HG03571 (cell line): ENCODE results near the gene KDM2B.
"Not testable (repeated sequence)": the region's sequence is repeated elsewhere in the genome, so short reads cannot be mapped to it uniquely, and the experiment has no call there.

ENCODE experiments used
- ATAC-seq: cut with Tn5 transposase; IDR thresholded peaks from one replicate; pipeline ENCODE4 v1.9.1; 2021; ENCODE audit not compliant: unreplicated experiment

KDM2B gene

DNA sequence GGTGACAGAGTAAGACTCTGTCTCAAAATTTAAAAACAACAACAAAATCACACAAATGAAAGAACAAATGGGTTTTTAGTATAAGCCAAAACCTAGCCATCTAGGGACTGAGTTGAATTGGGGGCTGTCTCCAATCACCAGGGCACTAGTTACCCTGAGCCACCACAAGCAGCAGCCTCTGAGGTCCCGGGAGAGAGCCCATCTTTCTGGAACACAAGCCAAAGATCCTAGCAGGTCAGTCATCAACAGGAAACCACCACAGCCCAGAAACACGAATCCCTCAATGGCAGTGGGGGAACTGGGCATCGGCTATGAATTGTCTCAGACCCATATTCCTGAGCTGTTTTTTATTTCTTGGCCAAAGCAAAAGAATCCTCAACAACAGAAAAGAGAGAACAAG is 75.3 kb downstream of the KDM2B start:
- ATAC-seq, result no peak

DNA sequence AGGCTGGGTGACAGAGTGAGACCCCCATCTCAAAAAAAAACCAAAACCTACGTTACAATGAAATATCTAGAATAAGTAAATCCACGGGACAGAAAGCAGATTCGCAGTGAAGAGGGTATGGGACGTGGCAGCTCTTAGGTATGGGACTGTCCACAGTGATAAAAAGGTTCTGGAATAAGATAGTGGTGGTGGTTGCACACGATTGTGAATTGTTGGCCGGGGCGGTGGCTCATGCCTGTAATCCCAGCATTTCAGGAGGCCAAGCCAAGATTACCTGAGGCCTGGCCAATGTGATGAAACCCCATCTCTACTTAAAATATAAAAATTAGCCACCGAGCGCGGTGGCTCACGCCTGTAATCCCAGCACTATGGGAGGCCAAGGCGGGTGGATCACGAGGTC is 76.3 kb downstream of the KDM2B start:
- no peak for ATAC-seq

DNA sequence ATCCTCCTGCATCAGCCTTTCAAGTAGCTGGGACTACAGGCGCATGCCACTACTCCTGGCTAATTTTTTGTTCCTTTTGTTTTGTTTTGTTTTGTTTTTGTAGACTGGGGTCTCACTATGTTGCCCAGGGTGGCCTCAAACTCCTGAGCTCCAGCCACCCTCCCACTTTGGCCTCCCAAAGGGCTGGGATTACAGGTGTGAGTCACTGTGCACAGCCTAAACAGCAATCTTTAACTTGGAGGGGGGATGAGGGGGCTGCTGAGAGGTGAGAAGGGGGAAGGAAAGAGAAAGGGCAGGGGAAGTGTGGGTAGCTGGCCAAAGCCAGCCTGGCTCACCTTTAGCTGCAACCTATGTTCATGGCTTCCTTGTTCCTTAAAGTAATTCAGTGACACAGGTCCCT is 77.4 kb downstream of the KDM2B start:
- ATAC-seq, result no peak

DNA sequence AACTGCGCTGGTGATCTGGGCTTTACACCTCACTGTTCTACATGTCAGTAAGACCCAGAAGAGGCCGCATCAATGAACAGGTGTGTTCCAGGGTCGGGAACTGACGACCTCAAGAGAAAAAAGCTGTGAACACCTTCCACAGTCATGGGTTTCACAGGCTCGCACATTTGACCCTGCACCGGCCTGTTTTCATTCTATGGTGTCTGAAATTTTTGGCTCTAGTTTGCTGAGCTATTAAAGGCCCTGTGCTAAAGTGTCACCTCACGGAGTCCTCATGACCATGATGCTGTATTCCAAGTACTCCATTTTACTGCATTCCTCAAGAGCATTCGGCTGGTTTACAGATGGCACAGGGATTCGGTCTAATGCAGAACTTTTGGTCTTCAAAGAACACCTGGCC is 78.9 kb downstream of the KDM2B start:
- no peak for ATAC-seq

DNA sequence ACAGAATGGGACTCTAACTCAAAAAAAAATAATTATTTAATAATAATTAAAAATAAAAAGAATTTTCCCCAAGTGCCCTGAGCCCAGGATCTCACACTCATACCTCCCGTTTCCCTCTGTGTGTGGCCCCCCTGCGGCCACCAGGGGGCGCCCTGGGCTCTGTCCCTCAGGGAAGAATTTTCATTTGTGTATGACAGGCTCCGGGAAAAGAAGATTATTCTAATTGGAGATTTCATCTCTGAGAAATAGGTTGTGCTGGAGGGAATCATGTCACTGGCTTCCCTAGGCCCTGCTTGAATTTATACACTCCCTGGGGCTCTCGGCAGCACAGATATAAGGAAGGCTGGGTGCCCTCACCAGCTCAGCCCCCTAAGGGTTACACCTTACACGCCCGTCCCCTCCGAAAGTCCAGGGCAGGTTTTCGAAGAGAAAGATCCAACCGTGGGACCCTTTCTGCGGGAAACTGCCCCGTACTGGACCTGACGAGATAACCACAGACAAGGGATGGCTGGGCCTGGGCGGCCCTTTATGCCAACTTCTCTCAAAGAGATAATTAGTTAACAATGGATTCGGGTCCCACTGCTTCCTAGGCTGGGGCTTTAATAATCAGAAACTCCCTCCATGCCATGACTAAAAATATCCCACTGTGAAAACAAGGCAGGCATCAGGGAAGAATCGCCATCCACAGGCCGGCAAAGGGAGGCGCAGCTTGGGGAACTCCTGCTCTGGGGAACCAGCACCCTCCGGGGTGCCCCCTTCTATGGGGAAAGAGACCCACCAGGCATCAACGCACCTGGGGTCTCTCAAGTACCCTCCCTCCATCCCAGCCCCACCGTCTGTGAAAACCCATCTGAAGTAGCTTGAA is 80.7 kb downstream of the KDM2B start:
- no peak for ATAC-seq

DNA sequence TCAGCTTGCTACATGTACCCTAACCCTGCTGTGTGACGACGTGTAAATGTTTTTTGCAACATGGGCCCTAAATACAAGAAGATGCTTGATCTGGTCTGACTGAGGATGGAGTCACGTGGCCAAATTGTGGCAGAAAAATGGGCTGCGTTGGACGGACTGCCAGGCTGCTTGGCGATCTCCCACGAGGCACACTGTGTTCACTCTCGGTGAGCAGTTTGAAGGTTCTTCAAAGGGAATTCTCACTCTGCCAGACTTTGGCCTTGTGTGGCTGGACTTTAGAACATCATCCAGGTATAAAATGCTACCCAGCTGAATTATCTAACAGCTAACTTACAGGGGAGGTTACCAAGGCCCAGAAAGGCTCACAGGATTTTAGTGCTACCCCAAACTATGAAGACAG is 85.1 kb downstream of the KDM2B start:
- no peak for ATAC-seq

DNA sequence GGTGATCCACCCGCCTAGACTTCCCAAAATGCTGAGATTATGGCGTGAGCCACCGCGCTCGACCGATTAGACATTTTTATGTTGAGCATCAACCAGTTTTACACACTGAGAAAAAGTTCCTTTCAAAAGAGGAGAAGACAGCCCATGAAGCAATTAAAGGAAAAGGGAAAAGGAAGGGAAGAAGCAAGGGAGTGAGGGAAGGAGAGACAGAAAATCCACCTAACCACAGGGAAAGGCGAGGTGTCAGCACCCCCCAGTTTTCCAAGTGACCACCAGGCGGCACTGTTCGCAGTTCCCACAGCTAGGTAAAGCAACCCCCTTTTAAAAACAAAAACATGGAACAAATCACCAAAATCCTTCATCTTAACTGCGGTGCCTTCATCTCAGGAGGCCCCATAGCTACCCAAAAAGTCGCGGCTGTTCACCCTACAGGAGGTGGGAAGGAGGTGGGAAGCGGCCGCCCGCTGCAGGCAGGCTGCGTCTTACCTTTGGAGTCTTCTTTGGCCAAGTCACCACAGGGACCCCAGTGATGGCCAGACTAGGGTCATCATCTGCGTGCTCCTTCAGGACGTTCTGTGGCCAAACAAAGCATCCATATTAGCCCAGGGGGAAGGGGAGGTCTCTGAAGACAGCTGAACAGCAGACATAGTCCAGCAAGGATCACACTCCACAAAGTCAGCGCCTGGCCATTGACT is 86.6 kb downstream of the KDM2B start:
- no peak for ATAC-seq

DNA sequence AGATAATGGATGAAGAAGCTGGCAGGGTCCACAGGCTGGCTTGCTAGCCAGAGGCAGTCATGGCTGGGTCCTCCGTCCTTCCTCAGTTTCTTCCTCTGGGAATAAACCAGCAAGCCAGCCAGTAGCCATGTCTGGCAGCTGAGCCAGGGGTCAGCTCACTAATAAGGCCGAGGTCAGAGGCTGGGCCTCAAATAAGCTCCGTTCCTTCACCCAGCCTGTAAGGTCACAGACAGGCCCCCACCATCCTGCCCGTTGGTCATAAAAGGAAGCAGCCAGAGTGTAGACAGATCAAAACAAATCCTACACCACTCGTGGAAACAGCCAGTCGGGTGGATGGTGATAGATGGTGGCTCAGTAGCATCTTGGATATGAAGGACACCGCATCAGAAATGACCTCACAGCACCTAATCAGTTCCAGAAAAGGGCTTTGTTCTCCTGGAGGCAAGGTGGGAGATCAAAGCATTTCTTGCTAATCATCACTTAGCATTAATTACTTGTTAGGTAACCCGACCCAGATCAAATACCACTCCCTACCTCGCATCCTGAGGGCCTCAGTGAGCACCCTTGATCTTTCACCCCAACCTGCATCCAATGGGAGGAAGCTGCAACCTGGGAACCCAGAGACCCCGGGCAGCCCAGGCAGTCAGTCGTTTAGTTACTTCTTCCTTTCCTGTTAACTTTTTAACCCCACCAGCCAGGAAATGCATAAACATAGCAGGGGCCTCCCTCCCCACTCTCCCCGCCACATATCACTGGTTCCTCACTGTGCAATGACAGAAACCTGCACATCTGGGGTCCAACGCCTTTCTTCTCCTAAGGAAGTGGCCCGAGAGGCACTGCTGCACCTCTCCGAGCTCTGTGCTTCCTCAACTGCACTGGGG is 90.2 kb downstream of the KDM2B start:
- no peak for ATAC-seq

DNA sequence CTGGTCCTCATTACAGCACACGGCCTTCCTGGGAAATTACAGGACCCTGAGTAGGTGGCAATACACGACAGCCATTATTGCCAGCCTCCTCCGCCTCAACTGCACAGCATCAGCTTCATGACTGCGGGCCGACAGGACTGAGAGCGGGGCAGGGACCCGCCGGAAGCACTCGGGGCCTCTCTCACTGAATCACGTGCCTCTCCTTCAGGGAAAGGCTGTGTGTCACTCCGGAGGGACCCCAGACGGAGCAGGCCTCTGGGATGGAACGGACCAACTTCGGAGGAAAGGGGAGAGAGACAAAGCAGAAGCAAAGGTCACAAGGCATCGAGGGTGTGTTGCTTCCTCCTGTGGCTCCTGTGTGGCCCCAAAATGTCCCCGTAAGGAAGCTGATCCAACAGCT is 90.9 kb downstream of the KDM2B start:
- no peak for ATAC-seq

DNA sequence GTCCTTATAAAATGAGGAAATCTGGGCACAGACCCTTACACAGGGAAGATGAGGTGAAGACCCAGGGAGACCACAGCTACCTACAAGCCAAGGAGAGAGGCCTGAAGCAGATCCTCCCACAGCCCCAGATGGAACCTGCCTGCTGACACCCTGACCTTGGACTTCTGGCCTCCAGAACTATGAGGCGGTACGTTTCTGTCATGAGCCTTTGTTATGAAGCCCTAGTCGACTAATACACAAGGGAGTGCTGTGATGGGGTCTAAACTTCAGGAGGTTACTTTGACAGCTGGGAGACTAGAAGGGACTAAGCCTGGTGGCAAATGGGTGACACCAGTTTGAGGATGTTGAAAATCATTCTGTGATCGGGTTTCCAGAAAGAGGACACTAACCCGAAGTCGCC is 95.9 kb downstream of the KDM2B start:
- no peak for ATAC-seq

DNA sequence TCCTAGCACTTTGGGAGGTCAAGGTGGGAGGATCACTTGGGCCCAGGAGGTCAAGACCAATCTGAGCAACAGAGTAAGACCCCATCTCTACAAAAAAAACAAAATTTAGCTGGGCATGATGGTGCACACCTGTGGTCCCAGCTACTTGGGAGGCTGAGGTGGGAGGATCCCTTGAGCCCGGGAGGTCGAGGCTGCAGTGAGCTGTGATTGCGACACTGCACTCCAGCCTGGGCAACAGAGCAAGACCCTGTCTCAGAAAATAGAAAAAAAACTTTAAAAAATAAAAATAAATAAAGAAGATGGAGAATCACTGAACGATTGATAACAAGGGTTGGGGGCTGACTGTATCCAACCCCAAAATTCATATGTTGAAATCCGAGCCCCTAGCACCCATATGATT is 96.3 kb downstream of the KDM2B start:
- not testable (repeated sequence) for ATAC-seq

DNA sequence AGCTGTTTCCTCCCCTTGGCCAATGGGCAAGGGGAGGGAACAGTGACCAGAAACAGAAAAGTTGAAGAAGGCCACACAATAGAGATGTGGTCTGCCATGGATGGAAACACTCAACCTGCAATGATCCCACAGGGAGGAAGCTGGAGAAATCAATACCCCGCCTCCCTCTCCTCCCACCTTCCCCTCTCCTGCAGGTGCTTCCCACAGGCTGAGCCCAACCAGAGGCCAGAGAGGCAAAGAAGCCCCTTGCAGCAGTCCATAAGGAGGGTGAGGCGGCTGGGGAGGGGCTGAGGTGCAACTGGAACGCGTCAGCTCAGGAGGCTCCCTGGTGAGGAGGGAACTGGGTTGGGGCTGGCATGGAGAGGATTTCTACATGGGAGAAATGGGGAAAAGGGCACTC is 96.9 kb downstream of the KDM2B start:
- ATAC-seq, result no peak

DNA sequence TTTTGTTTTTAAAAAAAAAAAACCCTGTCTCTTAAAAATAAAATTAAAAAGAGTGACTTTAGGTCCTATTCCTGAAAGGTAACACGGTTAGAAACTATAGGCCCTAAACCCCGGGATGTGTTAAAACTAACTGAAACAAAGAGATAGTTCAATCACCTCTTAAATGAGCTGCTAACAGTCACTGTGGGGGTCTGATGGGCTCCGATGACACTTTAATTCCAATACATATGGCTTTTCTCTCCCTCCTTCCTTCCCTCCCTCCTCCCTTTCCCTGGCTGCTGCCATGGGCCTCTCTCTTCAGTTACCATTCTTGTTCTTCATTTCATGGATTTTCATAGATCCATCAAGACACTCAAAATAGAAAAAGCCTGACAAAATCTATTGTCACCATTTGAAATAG is 104.3 kb downstream of the KDM2B start:
- no peak for ATAC-seq

DNA sequence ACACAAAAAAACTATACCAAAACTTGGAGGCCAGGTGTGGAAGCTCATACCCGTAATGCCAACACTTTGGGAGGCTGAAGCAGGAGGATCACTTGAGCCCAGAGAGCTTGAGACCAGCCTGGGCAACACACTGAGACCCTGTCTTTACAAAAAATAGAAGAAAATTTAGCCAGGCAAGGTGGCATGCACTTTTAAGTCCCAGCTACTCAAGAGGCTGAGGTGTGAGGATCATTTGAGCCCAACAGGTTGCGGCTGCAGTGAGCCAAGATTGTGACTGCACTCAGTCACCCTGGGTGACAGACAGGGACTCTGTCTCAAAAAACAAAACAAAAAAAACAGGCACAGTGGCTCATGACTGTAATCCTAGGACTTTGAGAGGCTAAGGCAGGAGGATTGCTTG is 105.5 kb downstream of the KDM2B start:
- ATAC-seq, result no peak

DNA sequence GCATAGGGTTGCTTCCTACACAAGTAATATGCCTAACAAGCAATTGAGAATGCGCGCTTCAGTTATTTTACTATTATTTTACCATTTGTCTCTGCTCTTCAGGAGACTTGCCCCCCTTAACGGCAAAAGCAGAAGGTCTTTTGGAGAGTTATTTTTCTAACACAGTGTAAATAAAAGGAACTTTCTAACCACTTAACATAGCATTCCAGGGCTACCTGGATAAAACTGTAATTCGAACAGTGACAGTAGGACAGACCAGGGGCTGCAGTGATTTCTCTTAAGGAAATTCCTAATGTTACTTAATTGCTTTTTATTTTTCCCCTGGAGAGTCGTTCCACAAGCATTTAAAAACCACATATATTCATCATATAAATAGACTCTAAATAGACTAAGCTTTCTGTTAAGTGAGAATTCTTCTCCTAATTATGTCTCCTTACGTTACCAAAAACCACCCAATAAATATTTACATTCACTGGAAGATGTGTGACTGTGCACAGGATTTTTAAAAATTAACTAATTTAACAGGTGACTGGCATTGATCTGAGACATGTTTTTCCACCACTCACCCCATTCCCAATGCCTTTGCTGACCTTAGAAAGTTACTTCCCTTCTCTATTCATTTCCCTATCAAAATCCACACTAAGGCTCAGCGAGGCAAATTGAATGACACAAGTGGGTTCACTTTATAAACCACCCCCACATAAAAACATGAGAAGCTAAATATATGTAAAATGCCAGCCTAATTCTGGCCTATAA is 108.5 kb downstream of the KDM2B start:
- ATAC-seq, result no peak

DNA sequence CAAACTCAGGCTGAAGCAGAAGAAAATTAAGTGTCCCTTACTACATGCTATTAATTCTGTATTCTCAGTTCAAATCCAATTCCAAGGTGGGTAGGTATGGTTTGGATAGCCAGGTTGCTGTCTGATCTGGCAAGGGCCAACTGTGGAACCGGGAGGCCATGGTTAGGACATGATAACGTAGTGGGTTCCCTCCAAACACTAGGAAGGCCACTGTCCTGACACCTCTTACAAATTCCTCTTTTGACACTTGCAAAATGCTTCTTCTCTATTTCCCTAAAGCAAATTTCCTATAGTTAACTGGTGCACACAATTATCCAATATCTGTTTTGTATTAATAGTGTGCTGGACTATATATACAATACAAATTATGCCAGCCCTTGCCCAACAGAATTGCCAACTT is 110.1 kb downstream of the KDM2B start:
- no peak for ATAC-seq

DNA sequence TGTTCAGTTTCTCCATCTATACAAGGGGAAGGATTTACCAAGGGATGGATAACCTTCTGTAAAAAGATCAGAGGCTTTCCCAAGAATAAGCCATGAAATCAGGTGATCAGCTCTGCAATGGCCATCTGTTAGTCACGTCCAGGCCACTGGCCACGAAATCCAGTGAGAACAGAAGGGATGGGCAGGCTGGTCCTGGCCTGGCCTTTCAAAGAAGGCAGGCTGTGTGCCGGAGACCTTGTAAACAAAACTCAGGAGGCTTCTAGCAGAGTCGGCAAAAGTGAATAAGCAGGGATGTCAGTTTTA is 112.4 kb downstream of the KDM2B start:
- no peak for ATAC-seq

DNA sequence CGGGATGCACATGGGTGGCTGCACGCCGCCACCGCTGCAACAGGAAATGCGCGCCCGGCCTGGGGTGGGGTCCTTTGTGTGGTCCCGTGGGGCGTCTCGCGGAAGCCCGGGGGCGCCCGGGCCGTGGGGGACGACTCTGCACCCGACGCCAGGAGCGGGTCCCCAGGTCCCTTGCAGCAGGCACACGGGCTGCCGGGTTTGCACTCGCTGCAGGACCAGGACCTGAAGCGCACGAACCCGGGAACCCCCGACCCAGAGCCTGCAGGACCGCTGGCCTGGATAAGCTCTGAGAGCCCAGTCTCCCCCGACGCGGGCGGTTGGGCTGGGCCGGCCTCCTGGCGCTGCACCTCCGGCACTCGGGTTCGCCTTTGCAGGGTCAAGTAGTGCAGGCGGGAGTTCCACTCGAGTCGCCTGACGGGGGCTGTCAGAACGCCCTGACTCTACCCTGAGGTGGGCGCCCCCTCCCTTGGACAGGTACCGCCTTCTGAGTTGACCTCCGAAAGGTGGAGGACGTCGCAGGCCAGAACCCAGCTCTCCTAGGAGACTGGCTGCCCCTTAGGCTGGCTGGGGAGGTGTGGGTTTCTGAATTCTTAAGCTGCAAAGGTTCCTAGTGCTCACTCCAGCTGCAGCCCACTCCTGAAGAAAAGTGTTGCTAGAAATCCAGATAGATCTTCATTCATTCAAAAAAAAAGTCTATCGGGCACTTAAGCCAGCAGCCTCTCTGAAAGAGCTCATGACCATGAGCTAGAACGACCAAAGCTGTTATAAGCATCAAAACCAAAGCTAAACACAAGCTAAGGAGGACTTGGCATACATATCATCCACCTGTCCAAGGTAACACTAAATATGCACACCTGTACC is 113.0 kb downstream of the KDM2B start:
- no peak for ATAC-seq

DNA sequence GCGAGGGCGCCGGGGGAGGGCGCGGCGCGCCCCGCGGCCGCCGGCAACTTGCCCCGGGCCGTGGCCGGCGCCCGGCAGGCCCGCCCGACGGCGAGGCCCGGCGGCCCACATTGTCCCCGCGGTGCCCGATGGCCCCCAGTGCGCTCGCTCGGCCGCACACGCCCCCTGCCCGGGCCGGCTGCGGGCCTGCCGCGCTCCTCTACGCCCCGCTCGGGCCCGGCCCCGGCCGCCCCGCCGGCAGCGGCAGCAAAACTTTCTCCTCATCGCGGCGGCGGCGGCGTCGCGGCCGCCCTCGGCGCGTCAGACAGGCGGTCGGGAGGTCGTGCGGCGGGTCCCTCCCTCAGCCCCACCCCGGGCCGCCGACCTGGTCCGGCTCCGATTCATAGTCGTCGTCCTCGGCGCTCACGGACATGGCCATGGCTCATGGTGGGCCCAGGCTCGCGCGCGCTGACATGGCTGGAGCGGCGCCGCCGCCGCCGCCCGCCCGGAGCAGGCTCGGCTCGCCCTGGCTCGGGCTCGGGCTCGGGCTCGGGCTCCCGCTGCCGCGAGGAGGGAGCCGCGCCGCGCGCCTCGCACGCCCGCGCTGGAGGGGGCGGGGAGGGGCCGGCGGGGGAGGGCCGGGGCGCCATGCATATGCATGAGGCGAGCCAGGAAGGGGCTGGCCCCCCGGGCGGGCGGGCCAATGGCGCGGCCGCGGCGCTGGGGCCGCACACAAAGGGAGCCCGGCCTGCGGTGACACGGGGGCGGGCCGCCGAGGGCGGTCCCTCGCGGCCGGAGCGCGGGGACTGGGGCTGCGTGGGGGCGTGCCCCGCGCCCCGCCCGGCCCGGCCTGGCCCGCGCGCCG is 113.8 kb downstream of the KDM2B start:
- peak; percentile 85 for ATAC-seq
